AG08396 (cell line): ENCODE data around the gene POU6F2.

ENCODE experiments used
- DNase-seq: peaks from one replicate; pipeline ENCODE4 v3.0.0; 2012; ENCODE audit warnings: low spot score, mixed read lengths

The POU6F2 gene

DNA sequence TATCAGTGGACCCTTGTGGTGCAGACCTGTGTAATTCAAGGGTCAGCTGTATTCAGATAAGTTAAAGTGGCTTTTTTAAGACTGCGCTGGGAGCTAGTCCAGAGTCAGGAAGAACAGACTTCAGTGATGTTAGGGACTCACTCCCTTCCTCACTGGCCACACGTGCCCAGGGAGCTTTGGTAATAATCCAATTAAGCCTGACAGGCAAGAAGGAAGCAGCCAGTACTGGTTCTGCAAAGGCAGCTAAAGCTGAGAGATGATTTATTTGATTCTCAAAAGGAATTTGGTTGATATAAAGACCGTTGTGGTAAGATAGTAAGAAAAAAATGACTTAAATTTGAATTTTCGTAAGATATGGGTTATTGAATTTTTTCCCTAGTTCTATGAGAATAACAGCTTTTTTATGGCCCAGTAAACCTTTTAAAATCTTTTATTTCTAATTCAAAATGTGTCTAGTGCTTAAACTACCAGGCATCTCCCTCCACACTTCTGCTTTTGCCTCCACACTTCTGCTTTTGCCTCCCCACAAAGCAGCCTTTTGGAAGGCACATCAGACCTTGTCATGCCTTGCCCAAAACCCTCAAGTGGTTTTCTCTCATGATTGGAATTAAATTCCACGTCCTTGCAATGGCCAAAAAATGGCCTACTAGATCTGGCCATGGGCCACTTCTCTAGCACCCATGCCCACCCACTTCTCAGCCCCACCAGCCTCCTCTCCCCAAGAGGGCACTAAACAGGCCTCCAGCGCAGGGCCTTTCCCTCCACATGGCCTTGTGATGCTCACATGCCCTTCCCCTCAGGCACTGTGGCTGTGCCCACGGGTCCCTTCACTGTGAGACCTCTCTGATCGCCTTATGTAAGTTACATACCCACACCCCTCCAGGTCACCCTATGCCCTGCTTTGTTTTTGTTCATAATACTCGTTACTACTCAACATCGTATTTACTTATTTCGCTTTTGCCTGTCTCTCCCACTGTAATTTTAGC is 92.5 kb downstream of the POU6F2 start:
- DNase-seq: no peak

DNA sequence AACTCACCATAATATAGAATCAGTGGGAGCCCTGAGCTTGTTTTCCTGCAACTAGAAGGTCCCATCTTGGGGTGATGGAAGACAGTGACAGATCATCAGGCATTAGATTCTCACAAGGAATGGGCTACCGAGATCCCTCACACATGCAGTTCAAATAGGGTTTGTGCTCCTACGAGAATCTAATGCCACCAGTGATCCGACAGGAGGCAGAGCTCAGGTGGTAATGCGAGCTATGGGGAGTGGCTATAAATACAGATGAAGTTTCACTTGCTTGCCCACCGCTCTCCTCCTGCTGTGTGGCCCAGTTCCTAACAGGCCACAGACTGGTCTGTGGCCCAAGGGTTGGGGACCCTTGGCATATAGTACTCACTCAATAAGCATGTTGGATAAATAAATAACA is 93.4 kb downstream of the POU6F2 start:
- no peak for DNase-seq

DNA sequence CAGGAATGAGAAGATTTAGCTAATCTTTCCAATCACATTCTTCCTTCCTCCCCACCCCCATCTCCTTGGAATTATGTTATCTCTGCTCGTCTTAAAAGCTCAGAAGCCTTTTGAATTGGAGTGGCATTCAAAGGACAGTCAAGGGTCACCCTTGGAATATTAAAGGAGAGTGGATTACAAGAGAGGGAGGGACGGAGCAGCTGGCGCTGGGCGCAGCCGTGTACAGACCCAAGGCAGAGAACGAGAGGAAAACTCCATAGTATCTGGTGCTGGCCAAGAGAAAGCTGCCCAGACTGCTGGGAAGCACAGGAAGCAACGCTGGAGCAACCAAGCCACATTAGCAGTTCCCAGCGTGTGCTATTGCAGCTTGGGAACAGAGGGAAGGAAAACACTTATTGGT is 95.7 kb downstream of the POU6F2 start:
- no peak for DNase-seq

DNA sequence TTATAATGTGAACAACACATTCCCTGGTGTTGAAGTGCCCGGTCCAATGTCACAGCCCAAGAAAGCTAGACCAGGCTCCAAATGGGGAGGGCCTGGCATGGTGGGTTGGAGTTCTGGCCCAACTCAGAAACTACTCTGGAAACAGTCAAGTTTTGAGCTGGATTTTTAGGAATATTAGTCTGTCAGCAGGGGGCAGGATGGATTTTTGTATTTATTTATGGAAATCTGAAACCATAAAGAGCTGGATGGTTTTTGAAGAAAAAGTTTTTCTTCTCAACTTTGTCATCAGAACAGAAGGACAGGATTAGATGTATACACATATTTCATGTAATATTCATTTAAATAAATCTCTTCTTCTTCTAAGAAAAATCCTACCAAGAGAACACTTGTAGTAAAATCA is 97.5 kb downstream of the POU6F2 start:
- DNase-seq: no peak

- no peak for DNase-seq
Observed at GRCh38 chr7:39083781-39084180, 106.1 kb downstream of the POU6F2 start.

DNA sequence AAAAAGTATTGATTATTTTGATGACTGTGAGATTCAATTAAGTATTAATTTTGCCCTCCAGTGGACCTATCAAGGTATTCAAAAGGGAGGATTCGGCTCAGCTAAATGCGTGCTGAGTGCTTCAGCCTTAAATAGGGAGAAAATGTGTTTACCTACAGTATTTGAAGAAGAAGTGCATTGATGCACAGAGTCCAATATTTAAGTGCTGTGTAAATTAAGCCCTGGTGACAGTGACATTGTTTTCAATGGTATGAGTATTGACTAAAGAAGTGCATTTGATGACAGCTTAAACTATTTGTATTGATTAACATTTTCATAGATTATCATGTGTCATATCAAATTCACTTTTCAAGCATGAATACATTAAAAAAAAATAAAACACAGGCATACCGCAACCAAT is 106.6 kb downstream of the POU6F2 start:
- DNase-seq: no peak

DNA sequence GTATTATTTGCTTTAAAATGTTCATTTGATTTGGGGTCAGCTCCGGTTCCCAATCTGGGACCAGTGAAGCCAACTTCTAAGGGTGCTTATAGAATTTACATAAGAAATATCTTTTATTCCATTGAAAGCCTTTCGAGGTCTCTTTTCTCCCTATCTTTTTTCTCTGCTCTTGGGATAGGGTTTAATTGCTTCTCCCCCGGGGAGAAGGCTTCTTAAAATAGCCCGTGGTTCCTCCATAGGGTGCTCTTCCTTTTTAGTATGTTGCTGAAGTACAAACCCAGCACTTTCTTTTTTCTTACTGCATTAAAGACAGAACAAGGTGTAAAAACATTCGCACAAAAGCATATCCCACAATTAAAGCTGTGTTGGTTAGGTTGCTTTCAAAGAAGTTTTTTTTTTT is 107.5 kb downstream of the POU6F2 start:
- DNase-seq: no peak

DNA sequence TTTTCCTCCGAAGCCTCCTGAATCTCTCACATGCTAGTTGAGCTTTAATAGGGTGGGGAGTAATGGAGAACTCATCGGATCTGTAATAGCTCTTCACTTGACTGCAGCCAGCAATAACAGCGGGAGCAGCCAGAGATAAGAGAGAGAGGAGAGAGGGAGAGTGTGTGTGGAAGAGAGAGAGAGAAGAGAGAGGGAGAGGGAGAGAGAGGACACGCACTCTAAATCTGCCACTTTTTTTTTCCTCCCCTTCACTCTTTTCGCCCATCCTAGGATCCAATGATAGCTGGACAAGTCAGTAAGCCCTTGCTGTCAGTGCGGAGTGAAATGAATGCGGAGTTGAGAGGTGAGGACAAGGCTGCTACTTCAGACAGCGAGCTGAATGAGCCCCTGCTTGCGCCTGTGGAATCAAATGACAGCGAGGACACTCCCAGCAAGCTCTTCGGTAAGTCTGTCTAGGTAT is 107.9 kb downstream of the POU6F2 start:
- no peak for DNase-seq

DNA sequence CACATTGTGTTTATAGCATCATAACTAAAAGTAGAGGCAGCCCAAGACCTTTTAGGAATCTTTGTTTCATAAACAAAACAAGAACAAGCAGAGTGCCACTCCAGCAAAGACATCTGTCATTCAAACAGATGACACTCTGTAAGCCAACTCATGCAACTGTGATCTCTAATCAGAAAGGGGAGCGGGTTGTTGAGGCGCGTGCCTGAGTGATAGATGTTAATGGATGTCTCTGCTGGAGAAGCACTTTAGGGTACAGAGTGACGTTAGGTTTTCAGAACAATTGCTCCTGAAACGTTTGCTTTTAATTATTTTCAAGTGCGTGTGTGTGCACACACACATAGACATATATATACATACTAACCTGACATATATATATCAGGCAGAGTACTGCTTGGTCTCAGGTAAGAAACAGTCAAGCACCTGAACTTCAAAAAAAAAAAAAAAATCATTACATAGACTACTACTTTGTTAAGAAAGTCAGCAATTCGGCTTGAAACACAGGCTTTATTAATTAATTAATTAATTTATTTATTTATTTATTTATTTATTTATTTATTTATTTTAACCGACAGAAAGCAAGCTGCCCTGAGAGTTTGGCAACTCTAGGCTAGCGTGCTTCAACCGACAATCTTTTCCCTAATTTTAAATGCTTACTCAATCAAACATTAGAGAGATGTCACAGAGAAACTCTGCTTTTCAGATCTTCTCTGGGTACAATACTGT is 109.1 kb downstream of the POU6F2 start:
- no peak for DNase-seq

GRCh38 chr7:39088730-39089593 is 111.3 kb downstream of the POU6F2 start:
- no peak for DNase-seq

GRCh38 chr7:39091145-39091544 is 113.4 kb downstream of the POU6F2 start:
- no peak for DNase-seq

GRCh38 chr7:39091774-39092173 is 114.1 kb downstream of the POU6F2 start:
- DNase-seq: no peak

GRCh38 chr7:39094731-39095130 is 117.0 kb downstream of the POU6F2 start:
- DNase-seq: no peak

GRCh38 chr7:39095875-39096619 is 118.3 kb downstream of the POU6F2 start:
- no peak for DNase-seq

DNA sequence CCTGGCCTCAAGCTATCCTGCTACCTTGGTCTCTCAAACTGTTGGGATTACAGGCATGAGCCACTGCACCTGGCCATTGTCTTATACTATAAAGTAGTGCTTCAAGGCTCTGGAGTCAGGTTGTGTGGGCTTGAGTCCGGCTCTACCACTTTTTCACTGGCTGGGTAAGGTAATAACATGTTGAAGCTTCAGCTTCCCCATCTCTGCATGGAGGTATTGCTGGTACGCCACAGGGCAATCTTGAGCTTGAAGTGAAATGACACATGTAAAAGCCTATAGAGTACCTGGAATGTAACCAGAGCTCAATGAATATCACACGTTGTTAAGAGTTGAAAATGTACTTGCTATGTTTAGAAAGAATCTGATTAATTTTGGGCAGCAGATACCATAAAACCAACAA is 120.8 kb downstream of the POU6F2 start:
- DNase-seq: no peak

GRCh38 chr7:39099146-39099545 is 121.4 kb downstream of the POU6F2 start:
- no peak for DNase-seq

DNA sequence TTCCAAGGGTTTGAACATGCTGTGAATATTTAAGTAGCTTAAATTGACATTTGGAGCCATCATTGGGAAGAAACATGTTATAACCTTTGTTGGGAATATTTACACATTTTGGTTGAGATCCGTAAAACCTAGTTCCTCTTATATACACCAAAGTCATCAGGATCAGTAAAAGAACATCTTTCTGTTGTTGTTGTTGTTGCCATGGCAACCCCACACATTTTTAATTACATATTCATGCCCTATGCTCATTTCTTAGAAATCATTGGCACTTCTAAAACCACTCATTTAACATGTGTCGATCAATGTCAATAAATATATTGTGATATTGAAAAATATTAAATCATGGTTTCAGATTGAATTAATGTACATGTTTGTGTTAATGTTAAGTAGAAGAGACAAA is 122.6 kb downstream of the POU6F2 start:
- no peak for DNase-seq

GRCh38 chr7:39102234-39102633 is 124.5 kb downstream of the POU6F2 start:
- DNase-seq: no peak

DNA sequence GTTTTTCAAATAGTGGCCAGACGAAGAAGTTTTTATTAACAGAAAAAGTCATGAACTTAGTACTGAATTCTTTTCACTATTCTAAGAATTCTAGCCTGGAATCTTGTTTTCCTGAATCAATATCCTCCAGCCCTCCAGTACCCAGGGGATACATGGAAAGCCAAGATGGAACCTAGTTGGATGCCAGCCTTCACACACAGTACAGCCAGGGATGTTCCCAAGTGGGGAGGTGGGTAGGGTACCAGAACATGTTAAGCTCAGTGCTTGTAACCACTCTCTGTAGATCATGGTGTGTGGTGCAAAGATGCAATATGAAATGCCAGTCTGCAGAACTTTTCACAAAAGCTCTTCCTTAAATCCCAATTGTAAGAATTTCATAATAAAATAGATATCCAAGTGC is 128.0 kb downstream of the POU6F2 start:
- no peak for DNase-seq

DNA sequence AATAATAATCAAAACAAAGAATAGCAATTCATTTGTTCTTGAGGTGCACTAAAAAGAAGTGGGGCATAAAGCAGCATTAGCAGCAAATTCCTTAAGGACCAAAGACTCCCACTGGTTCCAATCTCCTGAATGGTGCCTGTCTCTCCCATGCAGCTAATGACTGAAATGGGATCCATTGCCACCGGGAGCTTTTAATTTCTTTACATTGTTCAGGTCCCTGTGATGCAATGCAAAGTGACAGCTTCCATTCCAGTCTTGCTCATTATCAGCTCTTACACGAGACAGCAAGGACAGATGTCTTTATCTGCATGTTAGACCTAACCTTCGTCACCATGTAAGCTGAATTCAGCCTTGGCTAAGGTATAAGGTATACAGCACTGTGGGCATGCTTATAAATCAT is 148.1 kb downstream of the POU6F2 start:
- no peak for DNase-seq

DNA sequence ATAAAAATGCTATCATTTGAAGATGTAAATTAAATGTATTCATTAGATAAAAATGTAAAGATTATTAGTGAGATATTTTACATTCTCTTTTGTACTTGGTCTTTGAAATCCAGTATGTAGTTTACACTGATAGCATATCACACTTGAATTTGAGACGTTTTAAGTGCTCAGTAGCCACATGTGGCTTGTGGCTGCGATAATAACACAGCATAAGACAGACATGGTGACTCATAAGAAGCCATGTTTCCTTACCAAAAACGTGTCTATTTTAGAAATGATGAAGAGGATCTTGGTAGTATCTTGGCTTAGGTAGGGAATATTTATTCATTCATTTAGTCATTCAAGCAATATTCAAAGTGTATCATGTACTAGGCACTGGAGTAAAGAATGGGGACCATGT is 149.3 kb downstream of the POU6F2 start:
- DNase-seq: no peak
